Spleen (tissue), 11 donors: ENCODE measurements around the gene LRRN4CL. TPM values are rescaled to one million over a fixed set of nuclear protein-coding genes. Genes with fewer than 3 reads are reported as not detected.
A peak's percentile ranks its signal among the peaks of the same experiment; 100 is the strongest.

Experiments
- DNase-seq: peaks from one replicate; pipeline ENCODE4 v3.0.0-alpha.2; 2020
- H3K27ac ChIP-seq, 8 donors: fragments of 200-600 bp; sonication (generic) in 7 of 8; 1 replicate in 4 of 8; 2 replicates in 4 of 8; pipeline versions ENCODE4 v1.5.0 to v1.8.0; 2016 to 2021; ENCODE audit warnings: inconsistent platforms in 4 of 8, mild to moderate bottlenecking in 4 of 8, moderate library complexity in 1 of 8
- H3K27me3 ChIP-seq, 7 donors: fragments of 200-600 bp; sonication (generic) in 6 of 7; replicated peaks in 1 of 7; 1 replicate in 4 of 7; 2 replicates in 3 of 7; pipeline versions ENCODE4 v1.5.0 to v1.8.0; 2016 to 2021; ENCODE audit warnings: inconsistent platforms in 3 of 7, mild to moderate bottlenecking in 1 of 7
- H3K36me3 ChIP-seq, 6 donors: fragments of 200-600 bp; sonication (generic) in 5 of 6; 1 replicate in 4 of 6; 2 replicates in 2 of 6; pipeline versions ENCODE4 v1.5.0 to v1.8.0; 2016 to 2021; ENCODE audit warnings: inconsistent platforms in 2 of 6
- H3K4me1 ChIP-seq, 6 donors: fragments of 200-600 bp; sonication (generic) in 5 of 6; 1 replicate in 3 of 6; 2 replicates in 3 of 6; pipeline versions ENCODE4 v1.5.0 to v1.8.0; 2016 to 2021; ENCODE audit warnings: inconsistent platforms in 3 of 6
- H3K4me3 ChIP-seq, 8 donors: fragments of 200-600 bp; sonication (generic) in 7 of 8; 1 replicate in 4 of 8; 2 replicates in 4 of 8; pipeline versions ENCODE4 v1.5.0 to v1.8.0; 2016 to 2021; ENCODE audit warnings: inconsistent platforms in 4 of 8, mild to moderate bottlenecking in 4 of 8, moderate library complexity in 2 of 8
- H3K9me3 ChIP-seq, 8 donors: fragments of 200-600 bp; sonication (generic) in 7 of 8; 1 replicate in 4 of 8; 2 replicates in 4 of 8; pipeline versions ENCODE4 v1.5.0 to v1.8.0; 2016 to 2021; ENCODE audit warnings: inconsistent platforms in 4 of 8
- POLR2A ChIP-seq, 3 donors: fragments of 450-650 bp; IDR thresholded peaks; one replicate each; pipeline ENCODE4 v1.5.1; 2017; ENCODE audit warnings: antibody characterized with exemption in 3 of 3, mild to moderate bottlenecking in 1 of 3
- POLR2AphosphoS5 ChIP-seq, 3 donors: sonication (generic); formaldehyde crosslinking; IDR thresholded peaks; one replicate each; pipeline ENCODE4 v1.5.1; 2017; ENCODE audit warnings: antibody characterized with exemption in 3 of 3
- WGBS, 5 donors: extraction: QIAGEN DNeasy Blood & Tissue Kit in 3 of 5; methylation state at CpG; one replicate each; pipeline versions ENCODE4 v1.1.5 to v1.1.7; 2013 to 2018; 5-methylcytosine and 5-hydroxymethylcytosine counted together
- intact Hi-C: fragments of 100-400 bp; cut with DNase I; formaldehyde crosslinking; loops from one replicate; pipeline ENCODE4 v1.15.0; 2023; ENCODE audit warnings: low total_unique reads
- polyA plus RNA-seq, 3 donors: library from polyadenylated mRNA; stranded (reverse); fragments of 200-250 nt; gene quantifications; one replicate each; pipeline ENCODE4 v1.2.1, GENCODE V29; 2013
- total RNA-seq, 7 donors: library from RNA; depleted of rRNA in 3 of 7; stranded (reverse); fragments of >200 nt in 3 of 7; fragmentation: NEBNext Ultra II Directional in 4 of 7; extraction: Animal tissue kit (Norgen Biotek cat#: 25700) in 4 of 7; gene quantifications; one replicate each; pipeline versions ENCODE4 v1.1.0 to v1.2.1, GENCODE V29; 2016 to 2021
- TF ChIP-seq, protein P1 (sequence below), 11 experiments: fragments of 200-600 bp in 7 of 11; fragments of 450-650 bp in 4 of 11; sonication (generic) in 4 of 11; IDR thresholded peaks in 8 of 11; conservative IDR thresholded peaks in 3 of 11; 1 replicate in 7 of 11; 2 replicates in 4 of 11; pipeline versions ENCODE4 v1.4.0 to v1.8.0; 2016 to 2021; ENCODE audit warnings: antibody characterized with exemption in 11 of 11, inconsistent platforms in 4 of 11, mild to moderate bottlenecking in 1 of 11
- donor health status: healthy with polysubstance abuse.
- donor health status: DM: no; HTN: no; CAD: no; lungs with moderate emphysema.
- donor health status: DM: no; HTN: no; CAD: no.
- donor health status: Bipolar disorder and iron deficiency.
- donor health status: healthy.
- donor health status: DM: no; HTN: no; CAD: no.
- donor health status: DM: yes; HTN: yes; CAD: no.

LRRN4CL gene
- total and polyA plus RNA-seq, 10 donors: 0.04 to 0.48 (median 0.17) TPM; not detected in 7

DNA sequence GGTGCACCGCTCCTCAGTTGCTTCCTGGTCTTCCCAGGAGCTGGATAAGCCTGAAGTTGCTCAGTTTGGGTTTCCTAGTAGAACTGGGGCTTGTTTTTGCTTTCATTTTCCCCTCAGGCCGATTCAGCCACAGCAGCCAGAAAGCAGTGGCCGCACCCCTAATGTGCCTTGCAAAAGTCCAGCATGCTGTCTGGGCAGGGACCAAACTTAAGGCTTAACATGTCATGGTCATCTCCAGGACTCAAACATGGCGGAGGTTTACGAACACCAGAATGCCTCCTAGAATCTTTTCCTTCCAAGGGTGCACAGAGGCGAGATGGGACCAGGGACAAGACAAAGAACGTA lies 20.6 kb upstream of the LRRN4CL start:
- no peak for DNase-seq
- H3K4me1 ChIP-seq: peaks cover 34 to 86% (median 63%) of the 10 kb centered on the region in 6 donors
- intact Hi-C loops: no loop called here

DNA sequence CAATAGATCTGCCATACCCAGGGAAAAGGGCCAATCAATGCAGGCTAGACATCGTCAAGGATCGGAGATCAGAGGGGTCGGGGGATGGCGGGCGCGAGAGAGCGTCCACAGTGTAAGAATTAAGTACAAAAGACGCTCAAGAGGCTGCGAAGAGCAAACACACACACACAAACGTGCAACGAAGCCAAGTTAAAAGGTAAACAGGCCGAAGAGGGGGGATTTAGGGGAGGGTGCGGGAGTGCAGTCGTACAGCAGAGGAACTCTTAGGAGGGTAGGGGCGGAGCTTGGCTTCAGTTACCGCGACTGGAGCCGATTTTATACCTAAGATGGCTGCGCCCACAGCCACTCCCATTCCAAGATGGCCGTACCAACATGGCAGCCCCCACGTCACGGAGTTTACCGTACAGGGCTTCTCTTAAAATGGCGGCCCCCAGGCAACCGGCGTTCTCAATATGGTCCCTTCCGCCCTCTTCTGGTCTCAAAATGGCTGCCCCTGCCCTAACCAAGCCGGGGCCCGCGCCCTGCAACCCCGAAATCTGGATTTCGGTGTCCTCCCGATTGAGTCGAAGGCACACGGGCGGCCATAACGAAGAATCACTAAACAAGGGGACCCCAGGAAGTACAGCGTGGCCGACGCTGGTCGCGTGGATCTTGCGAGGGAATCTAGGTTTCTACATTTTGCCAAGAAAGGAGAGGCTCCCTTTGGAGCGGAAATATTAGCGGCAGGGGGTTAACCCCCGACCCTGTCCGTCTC lies 20.1 kb upstream of the LRRN4CL start:
- intact Hi-C loops: no loop called here
- peaks cover 0 to 44% (median 36%) of the 10 kb centered on the region in 6 donors for H3K36me3 ChIP-seq
- H3K27me3 ChIP-seq: no peaks in the 10 kb centered on the region
- H3K27ac ChIP-seq: peak overlapping the region; percentile 93 to 99 (median 97)
- DNase-seq: peak; percentile 99
- peak overlapping the region; percentile 41 to 75 (median 51) for H3K4me3 ChIP-seq
- no peaks in the 10 kb centered on the region for H3K9me3 ChIP-seq
- TF ChIP-seq, protein P1, sequence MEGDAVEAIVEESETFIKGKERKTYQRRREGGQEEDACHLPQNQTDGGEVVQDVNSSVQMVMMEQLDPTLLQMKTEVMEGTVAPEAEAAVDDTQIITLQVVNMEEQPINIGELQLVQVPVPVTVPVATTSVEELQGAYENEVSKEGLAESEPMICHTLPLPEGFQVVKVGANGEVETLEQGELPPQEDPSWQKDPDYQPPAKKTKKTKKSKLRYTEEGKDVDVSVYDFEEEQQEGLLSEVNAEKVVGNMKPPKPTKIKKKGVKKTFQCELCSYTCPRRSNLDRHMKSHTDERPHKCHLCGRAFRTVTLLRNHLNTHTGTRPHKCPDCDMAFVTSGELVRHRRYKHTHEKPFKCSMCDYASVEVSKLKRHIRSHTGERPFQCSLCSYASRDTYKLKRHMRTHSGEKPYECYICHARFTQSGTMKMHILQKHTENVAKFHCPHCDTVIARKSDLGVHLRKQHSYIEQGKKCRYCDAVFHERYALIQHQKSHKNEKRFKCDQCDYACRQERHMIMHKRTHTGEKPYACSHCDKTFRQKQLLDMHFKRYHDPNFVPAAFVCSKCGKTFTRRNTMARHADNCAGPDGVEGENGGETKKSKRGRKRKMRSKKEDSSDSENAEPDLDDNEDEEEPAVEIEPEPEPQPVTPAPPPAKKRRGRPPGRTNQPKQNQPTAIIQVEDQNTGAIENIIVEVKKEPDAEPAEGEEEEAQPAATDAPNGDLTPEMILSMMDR (IDR thresholded peaks at IDR 0.05 in 8 of 11, conservative IDR thresholded peaks at IDR 0.05 in 3 of 11): peak in 2 of 11 experiments; percentile 23 to 36
- TF ChIP-seq POLR2A (IDR thresholded peaks at IDR 0.05) (peak in 1 of 3 donors; percentile 56), POLR2AphosphoS5 (IDR thresholded peaks at IDR 0.05) (peak; percentile 85 to 93 (median 87))
- peaks cover 34 to 87% (median 65%) of the 10 kb centered on the region in 6 donors for H3K4me1 ChIP-seq
- WGBS, 5 donors: 0 to 2% (median 1%) methylated on average over 35 to 47 of the region's 47 CpGs

More for the DNA sequence above, 20.6 kb upstream of the LRRN4CL start:
- Histone ChIP-seq H3K36me3 (peaks cover 0 to 49% (median 41%) of the 10 kb centered on the region in 6 donors), H3K4me3 (peak overlapping the region; percentile 37 to 75 (median 51)), H3K27ac (peak overlapping the region; percentile 93 to 99 (median 97)), H3K27me3 (no peaks in the 10 kb centered on the region), H3K9me3 (no peaks in the 10 kb centered on the region)
- WGBS, 5 donors: 58 to 67% (median 64%) methylated on average over 7 of the region's 7 CpGs
- TF ChIP-seq POLR2AphosphoS5 (IDR thresholded peaks at IDR 0.05): no peak
- TF ChIP-seq, protein P1 (IDR thresholded peaks at IDR 0.05 in 8 of 11, conservative IDR thresholded peaks at IDR 0.05 in 3 of 11): no peak
- no peak for TF ChIP-seq POLR2A (IDR thresholded peaks at IDR 0.05)

DNA sequence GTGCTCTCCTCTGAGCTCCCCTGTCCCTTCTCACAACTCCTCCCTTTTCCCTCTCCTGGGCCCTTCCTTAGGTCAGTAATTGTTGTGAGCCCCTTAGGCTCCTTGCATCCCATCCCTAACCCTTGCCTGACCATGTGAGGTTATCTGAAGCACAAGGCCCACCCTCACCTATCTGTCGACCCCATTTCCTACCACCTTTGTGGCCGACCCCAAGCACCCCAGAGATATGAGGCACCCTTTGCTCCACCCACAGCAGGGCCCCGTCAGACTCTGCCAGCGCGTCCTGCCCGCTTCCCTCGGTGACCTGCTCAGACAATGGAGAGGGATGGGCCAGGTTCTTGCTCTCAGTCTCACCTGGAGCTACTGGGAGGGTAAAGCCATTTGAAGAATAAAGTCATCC lies 19.5 kb upstream of the LRRN4CL start:
- DNase-seq: peak; percentile 90
- Histone ChIP-seq H3K36me3 (peaks cover 0 to 38% (median 30%) of the 10 kb centered on the region in 6 donors), H3K4me1 (peaks cover 34 to 87% (median 64%) of the 10 kb centered on the region in 6 donors), H3K27ac (peak overlapping the region; percentile 93 to 99 (median 97)), H3K27me3 (no peaks in the 10 kb centered on the region), H3K9me3 (no peaks in the 10 kb centered on the region), H3K4me3 (peak overlapping the region; percentile 41 to 75 (median 51))
- 1 to 5% (median 1%) methylated on average over 7 of the region's 7 CpGs for WGBS, 5 donors
- TF ChIP-seq POLR2A (IDR thresholded peaks at IDR 0.05): no peak
- TF ChIP-seq POLR2AphosphoS5 (IDR thresholded peaks at IDR 0.05): peak in 1 of 3 donors; percentile 40
- intact Hi-C loops: no loop called here

DNA sequence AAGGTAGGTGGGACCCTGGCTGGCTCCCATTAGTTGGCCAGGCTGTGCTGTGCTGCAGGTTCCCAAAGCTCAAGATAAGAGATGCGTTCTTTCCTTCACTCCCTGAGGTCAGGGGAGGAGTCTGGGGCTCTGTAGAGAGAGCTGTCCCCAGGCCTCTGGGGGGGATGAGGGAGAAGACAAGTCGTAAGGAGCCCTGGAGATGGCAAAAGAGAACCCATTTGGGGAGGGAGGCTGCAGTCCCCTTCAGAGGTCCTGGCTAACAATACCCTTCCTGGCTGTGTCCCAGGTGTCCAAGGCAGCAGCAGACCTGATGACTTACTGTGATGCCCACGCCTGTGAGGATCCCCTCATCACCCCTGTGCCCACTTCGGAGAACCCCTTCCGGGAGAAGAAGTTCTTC lies 19.1 kb upstream of the LRRN4CL start:
- TF ChIP-seq, protein P1 (IDR thresholded peaks at IDR 0.05 in 8 of 11, conservative IDR thresholded peaks at IDR 0.05 in 3 of 11): no peak
- TF ChIP-seq POLR2A (IDR thresholded peaks at IDR 0.05): no peak
- no peak for TF ChIP-seq POLR2AphosphoS5 (IDR thresholded peaks at IDR 0.05)
- Histone ChIP-seq H3K27me3 (no peaks in the 10 kb centered on the region), H3K4me1 (peaks cover 34 to 87% (median 62%) of the 10 kb centered on the region in 6 donors), H3K36me3 (peaks cover 0 to 34% (median 26%) of the 10 kb centered on the region in 6 donors), H3K4me3 (peak overlapping the region in 7 of 8 donors; percentile 41 to 75 (median 52)), H3K9me3 (no peaks in the 10 kb centered on the region), H3K27ac (peak overlapping the region; percentile 93 to 99 (median 97))
- intact Hi-C loops: no loop called here
- WGBS, 5 donors: 78 to 85% (median 83%) methylated on average over 5 of the region's 5 CpGs
- DNase-seq: no peak
